Common myeloid progenitor, CD34-positive (primary cell): ENCODE data around the gene ASIC3.

Experiments
- CTCF ChIA-PET: fragments of 350-600 bp; sonication (Branson Sonifier 250); formaldehyde crosslinking; loops from one replicate; lab custom pipeline; 2021; ENCODE audit warnings: antibody characterized with exemption; lab: Charles Lee
- POLR2A ChIA-PET: fragments of 350-600 bp; sonication (Branson Sonifier 250); formaldehyde crosslinking; loops from one replicate; lab custom pipeline; 2021; ENCODE audit warnings: antibody characterized with exemption; lab: Charles Lee
- DNase-seq, 3 donors: peaks; one replicate each; pipeline versions ENCODE4 v3.0.0 to v3.0.0-alpha.2; 2013
- H3K27ac ChIP-seq, 2 experiments: 1 replicate in 1 of 2; 2 replicates in 1 of 2; pipeline ENCODE4 v1.7.0; 2013; ENCODE audit warnings: inconsistent platforms in 2 of 2, low read length in 2 of 2, mild to moderate bottlenecking in 2 of 2, low read depth in 1 of 2, moderate library complexity in 1 of 2; ENCODE audit not compliant: severe bottlenecking in 2 of 2, insufficient read depth in 1 of 2, poor library complexity in 1 of 2
- H3K27me3 ChIP-seq, 5 experiments: replicated peaks in 2 of 5; 1 replicate in 3 of 5; 2 replicates in 2 of 5; pipeline versions ENCODE4 v1.6.1 to v1.7.0; 2013; ENCODE audit warnings: low read length in 4 of 5, mild to moderate bottlenecking in 2 of 5, moderate library complexity in 2 of 5, inconsistent platforms in 1 of 5; ENCODE audit not compliant: insufficient read depth in 5 of 5, control insufficient read depth in 4 of 5
- H3K36me3 ChIP-seq, 4 experiments: 1 replicate in 2 of 4; 2 replicates in 2 of 4; pipeline versions ENCODE4 v1.6.1 to v1.7.0; 2013; ENCODE audit warnings: low read length in 3 of 4, control low read depth in 1 of 4, mild to moderate bottlenecking in 1 of 4; ENCODE audit not compliant: control insufficient read depth in 4 of 4, insufficient read depth in 4 of 4
- H3K4me1 ChIP-seq, 4 experiments: 1 replicate in 3 of 4; 2 replicates in 1 of 4; pipeline versions ENCODE4 v1.6.1 to v1.7.1; 2013; ENCODE audit warnings: low read length in 3 of 4, mild to moderate bottlenecking in 3 of 4, control low read depth in 1 of 4, inconsistent platforms in 1 of 4, moderate library complexity in 1 of 4; ENCODE audit not compliant: control insufficient read depth in 4 of 4, insufficient read depth in 4 of 4; ENCODE audit errors: control extremely low read depth in 1 of 4
- H3K4me3 ChIP-seq, 7 experiments: 1 replicate in 4 of 7; 2 replicates in 3 of 7; pipeline versions ENCODE4 v1.5.1 to v1.7.0; 2013; ENCODE audit warnings: mild to moderate bottlenecking in 7 of 7, low read length in 6 of 7, moderate library complexity in 6 of 7, inconsistent platforms in 2 of 7, low read depth in 2 of 7, control low read depth in 1 of 7; ENCODE audit not compliant: insufficient read depth in 4 of 7, control insufficient read depth in 1 of 7; ENCODE audit errors: extremely low read depth in 1 of 7
- H3K9me3 ChIP-seq, 5 experiments: 1 replicate in 4 of 5; 2 replicates in 1 of 5; pipeline versions ENCODE4 v1.6.1 to v1.7.1; 2013; ENCODE audit warnings: low read length in 4 of 5, mild to moderate bottlenecking in 2 of 5, inconsistent platforms in 1 of 5, low read depth in 1 of 5, moderate library complexity in 1 of 5; ENCODE audit not compliant: control insufficient read depth in 4 of 5, insufficient read depth in 2 of 5; ENCODE audit errors: control extremely low read depth in 1 of 5
- WGBS: methylation state at CpG from one replicate; pipeline ENCODE4 v1.1.5; 2013; ENCODE audit not compliant: insufficient coverage; 5-methylcytosine and 5-hydroxymethylcytosine counted together

Gene ASIC3

DNA sequence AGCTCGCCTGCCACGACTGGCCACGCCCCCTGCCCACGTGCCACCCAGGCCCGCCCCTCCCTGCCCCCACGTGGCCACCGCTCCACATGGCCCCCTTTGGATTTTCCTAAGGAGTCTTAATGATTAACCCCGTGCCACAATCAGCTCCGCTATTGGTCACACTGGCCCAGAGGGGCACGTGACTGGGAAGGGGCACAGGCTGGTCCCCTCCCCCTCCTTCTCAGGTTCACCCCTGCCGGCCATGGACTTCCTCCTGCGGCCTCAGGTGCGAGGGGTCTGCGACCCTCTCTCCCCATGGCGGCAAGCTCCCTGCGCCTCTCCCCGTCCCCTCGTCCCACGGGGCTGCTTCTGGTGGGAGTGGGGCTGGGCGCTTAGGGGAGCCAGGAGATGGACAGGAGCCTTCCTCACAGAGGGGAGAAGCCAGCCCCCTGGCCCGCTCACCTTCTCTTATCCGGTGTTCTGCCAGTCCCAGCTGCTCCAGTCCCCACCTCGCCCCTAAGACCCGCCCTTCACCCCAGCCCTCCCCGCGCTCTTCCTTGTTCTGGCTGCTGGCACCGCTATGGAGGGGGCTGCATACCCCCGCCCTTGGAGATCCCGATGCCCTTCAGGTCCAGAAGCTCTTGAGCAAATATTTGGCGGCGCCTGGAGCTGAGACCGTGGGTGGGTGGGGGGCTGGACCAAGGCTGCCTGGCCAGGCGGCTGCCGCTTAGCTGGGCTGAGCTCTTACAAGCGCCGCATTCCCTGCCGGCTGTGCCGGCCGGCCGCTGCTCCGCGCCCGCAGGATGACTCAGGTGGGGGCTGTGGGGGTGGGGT lies 14.3 kb downstream of the ASIC3 start:
- H3K27ac ChIP-seq = no peak overlapping the region
- CTCF ChIA-PET = interaction anchor here (0.8 to 7.2 kb wide), 6 partner anchors 13 to 46 kb away, joined by 3 to 64 read pairs (median 4); partner anchors contain the start of gene ABCB8
- POLR2A ChIA-PET = no interaction called here

DNA sequence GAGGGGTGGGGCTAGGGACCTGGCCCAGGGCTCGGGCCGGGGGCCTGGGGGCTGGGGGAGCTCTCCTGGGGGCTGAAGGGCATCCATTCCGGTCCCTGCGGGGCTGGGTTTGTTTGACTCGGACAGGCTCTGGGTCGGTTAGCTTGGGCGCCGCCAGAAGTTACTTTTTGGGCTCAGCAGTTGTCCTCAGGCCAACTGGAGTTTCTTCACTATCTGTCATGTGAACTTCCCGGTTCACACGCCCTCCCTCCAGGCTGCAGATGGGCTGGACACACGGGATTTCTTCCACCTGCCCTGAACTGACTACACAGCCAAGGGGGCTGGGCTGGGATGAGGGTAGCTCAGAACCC lies 14.9 kb downstream of the ASIC3 start:
- peaks cover 3 to 29% (median 26%) of the 10 kb centered on the region in 4 experiments for H3K4me1 ChIP-seq
- H3K36me3 ChIP-seq = peaks cover 6 to 55% (median 42%) of the 10 kb centered on the region in 4 experiments
- no peak overlapping the region for H3K4me3 ChIP-seq
- no peak overlapping the region for H3K27ac ChIP-seq
- 95% methylated on average over 9 of the region's 11 CpGs for WGBS
- ChIA-PET CTCF (interaction anchor here (1.0 to 7.2 kb wide), 5 partner anchors 12 to 45 kb away, joined by 3 to 64 read pairs (median 4); no protein-coding TSS in a partner anchor), POLR2A (no interaction called here)
- H3K27me3 ChIP-seq = no peaks in the 10 kb centered on the region
- no peaks in the 10 kb centered on the region for H3K9me3 ChIP-seq
- no peak for DNase-seq

More for the DNA sequence above, 14.3 kb downstream of the ASIC3 start:
- Histone ChIP-seq H3K27me3 (no peaks in the 10 kb centered on the region), H3K4me1 (peaks cover 3 to 32% (median 26%) of the 10 kb centered on the region in 4 experiments), H3K36me3 (peaks cover 6 to 49% (median 36%) of the 10 kb centered on the region in 4 experiments), H3K9me3 (no peaks in the 10 kb centered on the region), H3K4me3 (no peak overlapping the region)
- 94% methylated on average over 27 of the region's 43 CpGs for WGBS
- no peak for DNase-seq

DNA sequence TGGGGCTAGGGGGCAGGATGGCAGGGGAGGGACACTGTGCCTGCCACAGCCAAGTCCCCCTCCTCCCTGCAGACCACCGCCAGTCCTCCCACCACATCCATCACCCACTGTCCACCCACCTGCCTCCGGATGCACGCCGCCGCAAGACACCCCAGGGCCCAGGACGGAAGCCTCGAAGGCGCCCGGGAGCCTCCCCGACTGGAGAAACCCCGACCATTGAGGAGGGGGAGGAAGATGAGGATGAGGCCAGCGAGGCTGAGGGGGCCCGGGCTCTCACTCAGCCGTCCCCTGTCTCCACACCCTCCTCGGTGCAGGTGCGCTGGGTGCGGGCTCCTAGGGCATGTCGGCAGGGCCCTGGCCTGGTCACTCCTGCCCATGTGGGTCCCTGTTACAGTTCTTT lies 16.1 kb downstream of the ASIC3 start:
- peaks cover 0 to 18% (median 15%) of the 10 kb centered on the region in 4 experiments for H3K4me1 ChIP-seq
- CTCF ChIA-PET = interaction anchor here (7.2 kb wide), 1 partner anchor 11 kb away, joined by 64 read pairs; no protein-coding TSS in a partner anchor
- WGBS = 100% methylated on average over 10 of the region's 18 CpGs
- no peaks in the 10 kb centered on the region for H3K9me3 ChIP-seq
- H3K4me3 ChIP-seq = no peak overlapping the region
- H3K27me3 ChIP-seq = no peaks in the 10 kb centered on the region
- POLR2A ChIA-PET = no interaction called here
- H3K36me3 ChIP-seq = peaks cover 6 to 61% (median 48%) of the 10 kb centered on the region in 4 experiments
- no peak overlapping the region for H3K27ac ChIP-seq
- DNase-seq = no peak

DNA sequence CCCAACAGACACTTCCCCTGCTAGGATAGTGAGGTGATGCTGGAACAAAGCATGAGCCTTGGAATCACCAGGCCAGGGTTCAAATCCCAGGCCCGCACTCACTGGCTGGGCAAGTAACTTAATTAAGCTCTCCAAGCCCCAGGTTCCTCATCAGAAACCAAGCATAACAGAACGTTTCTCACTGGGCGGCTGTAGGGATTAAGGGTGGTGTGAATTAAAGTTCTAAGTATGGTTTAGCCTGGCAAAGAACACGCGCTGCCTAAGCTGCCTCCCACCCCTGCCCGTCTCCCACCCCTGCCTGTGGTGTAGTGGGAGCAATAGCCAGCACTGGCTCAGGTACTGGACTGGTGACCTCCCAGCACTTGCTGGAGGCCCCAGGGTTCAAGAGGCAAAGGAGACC lies 16.7 kb downstream of the ASIC3 start:
- no peaks in the 10 kb centered on the region for H3K9me3 ChIP-seq
- no peak overlapping the region for H3K4me3 ChIP-seq
- ChIA-PET CTCF (interaction anchor here (1.5 kb wide), 1 partner anchor 29 kb away, joined by 3 read pairs; no protein-coding TSS in a partner anchor), POLR2A (no interaction called here)
- 100% methylated on average over 2 of the region's 6 CpGs for WGBS
- H3K27me3 ChIP-seq = no peaks in the 10 kb centered on the region
- H3K4me1 ChIP-seq = peaks cover 0 to 18% (median 14%) of the 10 kb centered on the region in 4 experiments
- no peak overlapping the region for H3K27ac ChIP-seq
- peaks cover 6 to 66% (median 53%) of the 10 kb centered on the region in 4 experiments for H3K36me3 ChIP-seq
- no peak for DNase-seq

GRCh38 chr7:151065516-151065915 lies 17.2 kb downstream of the ASIC3 start:
- peaks cover 6 to 71% (median 58%) of the 10 kb centered on the region in 4 experiments for H3K36me3 ChIP-seq
- POLR2A ChIA-PET = no interaction called here

DNA sequence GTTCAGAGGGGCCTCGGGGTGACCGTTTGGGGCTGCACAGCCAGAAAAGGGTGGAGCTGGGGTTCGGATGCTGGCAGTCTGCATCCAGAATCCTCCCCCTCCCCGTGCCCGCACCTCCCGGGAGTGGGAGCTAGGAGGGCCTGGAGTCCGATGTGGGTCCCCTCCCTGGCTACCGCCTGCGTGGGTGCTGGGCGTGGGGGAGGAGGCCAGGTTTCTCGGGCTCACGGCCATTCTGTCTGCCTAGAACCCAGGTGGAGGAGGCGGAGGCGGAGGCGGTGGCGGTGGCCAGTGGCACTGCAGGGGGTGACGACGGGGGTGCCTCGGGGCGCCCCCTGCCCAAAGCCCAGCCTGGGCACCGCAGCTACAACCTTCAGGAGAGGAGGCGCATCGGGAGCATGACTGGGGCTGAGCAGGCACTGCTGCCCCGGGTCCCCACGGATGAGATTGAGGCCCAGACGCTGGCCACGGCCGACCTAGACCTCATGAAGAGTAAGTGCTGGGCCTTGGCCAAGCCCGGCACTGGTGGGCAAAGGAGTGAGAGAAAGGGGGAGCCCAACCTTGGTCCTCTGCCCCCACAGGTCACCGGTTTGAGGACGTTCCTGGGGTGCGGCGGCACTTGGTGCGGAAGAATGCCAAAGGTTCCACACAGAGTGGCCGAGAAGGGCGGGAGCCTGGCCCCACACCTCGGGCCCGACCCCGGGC lies 18.1 kb downstream of the ASIC3 start:
- ChIA-PET CTCF (interaction anchor here (0.8 to 3.1 kb wide), 5 partner anchors 10 to 48 kb away, joined by 3 to 24 read pairs (median 3); no protein-coding TSS in a partner anchor), POLR2A (no interaction called here)
- Histone ChIP-seq H3K4me1 (peaks cover 0 to 3% (median 0%) of the 10 kb centered on the region in 4 experiments), H3K4me3 (no peak overlapping the region), H3K36me3 (peaks cover 6 to 80% (median 63%) of the 10 kb centered on the region in 4 experiments), H3K27me3 (no peaks in the 10 kb centered on the region), H3K9me3 (no peaks in the 10 kb centered on the region), H3K27ac (no peak overlapping the region)
- 98% methylated on average over 36 of the region's 39 CpGs for WGBS
- no peak for DNase-seq

More at GRCh38 chr7:151065516-151065915, 17.2 kb downstream of the ASIC3 start:
- H3K27ac ChIP-seq = no peak overlapping the region
- H3K4me3 ChIP-seq = no peak overlapping the region
- 98% methylated on average over 12 of the region's 14 CpGs for WGBS
- CTCF ChIA-PET = interaction anchor here (0.8 to 1.5 kb wide), 3 partner anchors 11 to 28 kb away, joined by 3 read pairs; no protein-coding TSS in a partner anchor
- no peaks in the 10 kb centered on the region for H3K27me3 ChIP-seq
- peaks cover 0 to 12% (median 9%) of the 10 kb centered on the region in 4 experiments for H3K4me1 ChIP-seq
- DNase-seq = no peak
- no peaks in the 10 kb centered on the region for H3K9me3 ChIP-seq
